ENCODE measurements around the gene FAM177B. TPM values are rescaled to one million over a fixed set of nuclear protein-coding genes. Genes with fewer than 3 reads are reported as not detected.

The FAM177B gene
- total and polyA plus RNA-seq, 2 experiments from 2014 or later: not detected

- TF ChIP-seq, protein P1, sequence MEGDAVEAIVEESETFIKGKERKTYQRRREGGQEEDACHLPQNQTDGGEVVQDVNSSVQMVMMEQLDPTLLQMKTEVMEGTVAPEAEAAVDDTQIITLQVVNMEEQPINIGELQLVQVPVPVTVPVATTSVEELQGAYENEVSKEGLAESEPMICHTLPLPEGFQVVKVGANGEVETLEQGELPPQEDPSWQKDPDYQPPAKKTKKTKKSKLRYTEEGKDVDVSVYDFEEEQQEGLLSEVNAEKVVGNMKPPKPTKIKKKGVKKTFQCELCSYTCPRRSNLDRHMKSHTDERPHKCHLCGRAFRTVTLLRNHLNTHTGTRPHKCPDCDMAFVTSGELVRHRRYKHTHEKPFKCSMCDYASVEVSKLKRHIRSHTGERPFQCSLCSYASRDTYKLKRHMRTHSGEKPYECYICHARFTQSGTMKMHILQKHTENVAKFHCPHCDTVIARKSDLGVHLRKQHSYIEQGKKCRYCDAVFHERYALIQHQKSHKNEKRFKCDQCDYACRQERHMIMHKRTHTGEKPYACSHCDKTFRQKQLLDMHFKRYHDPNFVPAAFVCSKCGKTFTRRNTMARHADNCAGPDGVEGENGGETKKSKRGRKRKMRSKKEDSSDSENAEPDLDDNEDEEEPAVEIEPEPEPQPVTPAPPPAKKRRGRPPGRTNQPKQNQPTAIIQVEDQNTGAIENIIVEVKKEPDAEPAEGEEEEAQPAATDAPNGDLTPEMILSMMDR (conservative IDR thresholded peaks at IDR 0.05; ENCODE audit: low read depth in 2 of 2): no peak
- TF ChIP-seq STAT1 (IDR thresholded peaks at IDR 0.05; ENCODE audit: unreplicated experiment) (no peak), JUNB (IDR thresholded peaks at IDR 0.05; ENCODE audit: unreplicated experiment) (no peak), EZH2phosphoT487 (IDR thresholded peaks at IDR 0.05; ENCODE audit: unreplicated experiment) (no peak), REST (IDR thresholded peaks at IDR 0.05; ENCODE audit: unreplicated experiment) (no peak), ZNF114 (CRISPR knock-in tag; IDR thresholded peaks at IDR 0.05) (no peak)
- TF ChIP-seq, protein P2, sequence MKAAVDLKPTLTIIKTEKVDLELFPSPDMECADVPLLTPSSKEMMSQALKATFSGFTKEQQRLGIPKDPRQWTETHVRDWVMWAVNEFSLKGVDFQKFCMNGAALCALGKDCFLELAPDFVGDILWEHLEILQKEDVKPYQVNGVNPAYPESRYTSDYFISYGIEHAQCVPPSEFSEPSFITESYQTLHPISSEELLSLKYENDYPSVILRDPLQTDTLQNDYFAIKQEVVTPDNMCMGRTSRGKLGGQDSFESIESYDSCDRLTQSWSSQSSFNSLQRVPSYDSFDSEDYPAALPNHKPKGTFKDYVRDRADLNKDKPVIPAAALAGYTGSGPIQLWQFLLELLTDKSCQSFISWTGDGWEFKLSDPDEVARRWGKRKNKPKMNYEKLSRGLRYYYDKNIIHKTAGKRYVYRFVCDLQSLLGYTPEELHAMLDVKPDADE (IDR thresholded peaks at IDR 0.05): no peak
These were observed 22.5 kb downstream of the FAM177B start (continued) for GRCh38 chr1:222759451-222760035.

DNA sequence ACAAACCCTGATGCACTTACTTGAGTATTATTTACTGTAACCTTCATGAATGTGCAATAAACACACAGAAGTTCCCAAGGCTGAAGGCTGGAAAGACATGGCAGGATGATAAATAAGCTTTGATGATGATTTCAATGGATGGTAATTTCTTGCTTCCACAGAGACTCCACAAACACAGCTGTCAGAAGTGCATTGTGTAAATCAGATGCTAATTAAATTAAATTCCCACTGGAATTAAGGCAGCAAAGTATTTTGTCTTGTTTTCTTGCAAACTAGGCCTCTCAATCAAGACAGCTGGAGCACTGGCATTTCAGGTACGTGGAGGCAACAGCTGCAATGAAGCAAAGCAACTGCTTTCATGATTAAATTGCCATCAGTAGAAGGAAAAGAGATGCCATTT is 24.1 kb downstream of the FAM177B start:
- H3K4me1 Mint-ChIP-seq: no peaks in the 10 kb centered on the region; the same call in 2 of the 3 replicates
- DNase-seq (ENCODE audit: low spot score) (no peak), ATAC-seq (no peak)
- H3K4me2 ChIP-seq: no peak overlapping the region
- H2AFZ ChIP-seq: no peak overlapping the region; the same call in 1 of the 2 replicates
- H3K27ac ChIP-seq (ENCODE audit: low read depth): no peak overlapping the region
- H3K36me3 Mint-ChIP-seq (ENCODE audit: low read depth): no peaks in the 10 kb centered on the region
- no peaks in the 10 kb centered on the region for H3K4me1 ChIP-seq (ENCODE audit: insufficient read depth)
- no peak overlapping the region for H3K4me3 Mint-ChIP-seq
- no peaks in the 10 kb centered on the region for H4K20me1 ChIP-seq (replicated peaks; ENCODE audit: insufficient read depth)
- no peaks in the 10 kb centered on the region for H3K36me3 ChIP-seq (ENCODE audit: insufficient read depth)
- no peaks in the 10 kb centered on the region for H3K79me2 ChIP-seq (replicated peaks; ENCODE audit: insufficient read depth)
- H3K4me3 ChIP-seq: no peak overlapping the region
- H3K9me3 Mint-ChIP-seq: peaks cover 4% of the 10 kb centered on the region; the same call in 2 of the 3 replicates
- no peaks in the 10 kb centered on the region for H3K9me2 ChIP-seq (ENCODE audit: insufficient read depth)
- H3K27me3 Mint-ChIP-seq (ENCODE audit: insufficient read depth, low read depth, poor library complexity): peaks cover 4% of the 10 kb centered on the region
- TF ChIP-seq EZH2phosphoT487 (IDR thresholded peaks at IDR 0.05; ENCODE audit: unreplicated experiment) (no peak), REST (IDR thresholded peaks at IDR 0.05; ENCODE audit: unreplicated experiment) (no peak), CREB1 (CRISPR knock-in tag; IDR thresholded peaks at IDR 0.05; ENCODE audit: low read depth) (no peak), ZNF114 (CRISPR knock-in tag; IDR thresholded peaks at IDR 0.05) (no peak), JUNB (IDR thresholded peaks at IDR 0.05; ENCODE audit: unreplicated experiment) (no peak), POLR2AphosphoS5 (IDR thresholded peaks at IDR 0.05; ENCODE audit: low read depth) (no peak), ZNF331 (CRISPR knock-in tag; IDR thresholded peaks at IDR 0.05; ENCODE audit: low read depth) (no peak), STAT1 (IDR thresholded peaks at IDR 0.05; ENCODE audit: unreplicated experiment) (no peak), EZH2 (IDR thresholded peaks at IDR 0.05; ENCODE audit: low read depth, unreplicated experiment) (no peak)
- TF ChIP-seq, protein P1 (conservative IDR thresholded peaks at IDR 0.05; ENCODE audit: low read depth in 2 of 2): no peak
- TF ChIP-seq, protein P2 (IDR thresholded peaks at IDR 0.05): no peak
- no peak overlapping the region for H3K27ac Mint-ChIP-seq
- H3K27me3 ChIP-seq (ENCODE audit: insufficient read depth): no peaks in the 10 kb centered on the region
- no peaks in the 10 kb centered on the region for H3F3A ChIP-seq (replicated peaks; ENCODE audit: low read depth)

Data from GM23338 (cell line).